IPS-18a (cell line): Measurements from ENCODE around the gene PUSL1.

Source experiments
- H3K27ac ChIP-seq: one replicate; pipeline ENCODE4 v1.5.1; 2013; ENCODE audit warnings: low read length
- H3K27me3 ChIP-seq: one replicate; pipeline ENCODE4 v1.6.1; 2013; ENCODE audit warnings: mild to moderate bottlenecking, low read length; ENCODE audit not compliant: control insufficient read depth, insufficient read depth
- H3K36me3 ChIP-seq: one replicate; pipeline ENCODE4 v1.6.1; 2013; ENCODE audit warnings: low read depth, low read length; ENCODE audit not compliant: control insufficient read depth
- H3K4me1 ChIP-seq: one replicate; pipeline ENCODE4 v1.6.1; 2013; ENCODE audit warnings: low read depth, low read length; ENCODE audit not compliant: control insufficient read depth
- H3K4me3 ChIP-seq: one replicate; pipeline ENCODE4 v1.5.1; 2013; ENCODE audit warnings: low read length
- H3K9ac ChIP-seq: one replicate; pipeline ENCODE4 v1.6.1; 2013; ENCODE audit warnings: mild to moderate bottlenecking, low read length, moderate library complexity
- H3K9me3 ChIP-seq: one replicate; pipeline ENCODE4 v1.6.1; 2013; ENCODE audit warnings: low read depth, low read length; ENCODE audit not compliant: control insufficient read depth

Gene PUSL1

GRCh38 chr1:1325288-1326074 lies 17.1 kb downstream of the PUSL1 start:
- Histone ChIP-seq H3K27me3 (no peaks in the 10 kb centered on the region), H3K4me3 (peak overlapping the region; percentile 74), H3K27ac (no peak overlapping the region), H3K4me1 (no peaks in the 10 kb centered on the region), H3K9ac (peak overlapping the region; percentile 66), H3K36me3 (no peaks in the 10 kb centered on the region), H3K9me3 (no peaks in the 10 kb centered on the region)

DNA sequence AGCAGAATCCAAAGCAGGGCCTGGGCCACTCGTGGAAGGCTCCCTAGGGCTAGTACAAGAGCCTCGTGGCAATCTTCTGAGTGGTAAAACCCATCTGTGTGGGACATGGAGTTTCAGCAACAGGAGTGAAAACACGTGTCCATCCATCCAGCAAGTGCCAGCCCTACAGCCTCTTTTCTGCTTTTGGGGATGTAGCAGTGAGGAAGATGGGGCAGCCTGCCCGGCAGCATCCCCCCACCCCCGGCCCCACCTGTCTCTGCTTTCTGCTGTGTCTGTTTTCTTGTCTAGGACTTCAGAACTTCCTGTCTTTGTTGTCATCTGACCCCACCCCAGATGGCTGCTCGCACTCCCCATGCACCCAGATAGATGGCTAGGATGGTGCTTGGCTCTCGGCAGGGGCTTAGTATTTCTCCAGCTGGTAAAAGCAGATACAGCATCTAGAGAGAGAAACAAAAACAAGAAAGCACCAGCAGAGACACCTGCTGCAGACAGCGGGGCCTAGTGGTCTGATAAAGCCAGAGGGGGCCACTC lies 17.7 kb downstream of the PUSL1 start:
- no peaks in the 10 kb centered on the region for H3K9me3 ChIP-seq
- no peaks in the 10 kb centered on the region for H3K36me3 ChIP-seq
- H3K4me1 ChIP-seq, result no peaks in the 10 kb centered on the region
- no peak overlapping the region for H3K4me3 ChIP-seq
- no peak overlapping the region for H3K9ac ChIP-seq
- H3K27ac ChIP-seq, result no peak overlapping the region
- no peaks in the 10 kb centered on the region for H3K27me3 ChIP-seq

DNA sequence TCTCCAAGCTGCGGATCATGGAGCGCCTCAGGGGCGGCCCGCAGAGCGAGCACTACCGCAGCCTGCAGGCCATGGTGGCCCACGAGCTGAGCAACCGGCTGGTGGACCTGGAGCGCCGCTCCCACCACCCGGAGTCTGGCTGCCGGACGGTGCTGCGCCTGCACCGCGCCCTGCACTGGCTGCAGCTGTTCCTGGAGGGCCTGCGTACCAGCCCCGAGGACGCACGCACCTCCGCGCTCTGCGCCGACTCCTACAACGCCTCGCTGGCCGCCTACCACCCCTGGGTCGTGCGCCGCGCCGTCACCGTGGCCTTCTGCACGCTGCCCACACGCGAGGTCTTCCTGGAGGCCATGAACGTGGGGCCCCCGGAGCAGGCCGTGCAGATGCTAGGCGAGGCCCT lies 18.9 kb downstream of the PUSL1 start:
- Histone ChIP-seq H3K9ac (no peak overlapping the region), H3K4me1 (no peaks in the 10 kb centered on the region)

DNA sequence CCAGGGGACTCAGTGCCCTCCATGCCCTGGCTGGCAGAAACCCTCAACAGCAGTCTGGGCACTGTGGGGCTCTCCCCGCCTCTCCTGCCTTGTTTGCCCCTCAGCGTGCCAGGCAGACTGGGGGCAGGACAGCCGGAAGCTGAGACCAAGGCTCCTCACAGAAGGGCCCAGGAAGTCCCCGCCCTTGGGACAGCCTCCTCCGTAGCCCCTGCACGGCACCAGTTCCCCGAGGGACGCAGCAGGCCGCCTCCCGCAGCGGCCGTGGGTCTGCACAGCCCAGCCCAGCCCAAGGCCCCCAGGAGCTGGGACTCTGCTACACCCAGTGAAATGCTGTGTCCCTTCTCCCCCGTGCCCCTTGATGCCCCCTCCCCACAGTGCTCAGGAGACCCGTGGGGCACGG lies 19.9 kb downstream of the PUSL1 start:
- no peaks in the 10 kb centered on the region for H3K9me3 ChIP-seq
- H3K36me3 ChIP-seq, result no peaks in the 10 kb centered on the region
- H3K27me3 ChIP-seq, result no peaks in the 10 kb centered on the region
- no peak overlapping the region for H3K4me3 ChIP-seq
- H3K27ac ChIP-seq, result no peak overlapping the region
- H3K9ac ChIP-seq, result no peak overlapping the region
- no peaks in the 10 kb centered on the region for H3K4me1 ChIP-seq

More for the DNA sequence above, 18.9 kb downstream of the PUSL1 start:
- Histone ChIP-seq H3K9me3 (no peaks in the 10 kb centered on the region), H3K27me3 (no peaks in the 10 kb centered on the region), H3K27ac (no peak overlapping the region), H3K36me3 (no peaks in the 10 kb centered on the region), H3K4me3 (no peak overlapping the region)

DNA sequence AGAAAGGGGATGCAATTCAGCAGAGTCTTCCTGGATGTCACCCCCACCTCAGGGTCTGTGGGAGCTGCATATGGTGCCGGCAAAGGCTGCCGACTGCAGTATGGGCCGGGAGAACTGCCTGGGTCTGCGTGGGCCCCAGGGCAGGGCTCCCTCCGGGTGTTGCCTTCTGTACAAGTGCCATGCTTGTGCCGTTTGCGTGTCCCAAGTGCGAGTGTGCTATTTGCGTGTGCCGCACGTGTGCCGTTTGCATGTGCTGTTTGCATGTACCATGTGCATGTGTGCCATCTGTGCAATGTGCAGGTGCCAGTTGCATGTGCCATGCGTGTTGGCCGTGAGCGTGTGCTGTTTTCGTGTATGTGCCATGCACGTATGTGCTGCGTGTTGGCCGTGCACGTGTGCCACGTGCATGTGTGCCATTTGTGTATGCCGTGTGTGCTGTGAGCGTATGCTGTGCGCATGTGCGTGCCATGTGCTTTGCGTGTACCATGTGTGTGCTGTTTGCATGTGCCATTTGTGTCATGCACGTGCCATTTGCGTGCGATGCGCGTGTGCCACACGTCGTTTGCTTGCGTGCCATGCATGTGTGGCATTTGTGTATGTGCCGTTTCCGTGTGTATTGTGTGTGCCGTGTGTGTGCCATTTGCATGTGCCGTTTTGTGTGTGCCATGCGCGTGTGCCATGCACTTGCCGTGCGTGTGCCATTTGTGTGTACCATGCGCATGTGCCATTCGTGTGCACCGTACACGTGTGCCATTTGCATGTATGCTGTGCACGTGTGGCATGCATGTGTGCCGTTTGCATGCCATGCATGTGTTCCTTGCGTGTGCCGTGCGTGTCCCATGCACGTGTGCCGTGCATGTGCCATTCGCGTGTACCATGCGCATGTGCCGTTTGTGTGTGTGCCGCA lies 21.2 kb downstream of the PUSL1 start:
- H3K27ac ChIP-seq, result no peak overlapping the region

GRCh38 chr1:1330366-1331067 lies 22.1 kb downstream of the PUSL1 start:
- Histone ChIP-seq H3K27ac (no peak overlapping the region), H3K4me3 (no peak overlapping the region), H3K36me3 (no peaks in the 10 kb centered on the region), H3K27me3 (no peaks in the 10 kb centered on the region), H3K4me1 (no peaks in the 10 kb centered on the region), H3K9me3 (no peaks in the 10 kb centered on the region), H3K9ac (no peak overlapping the region)

More for the DNA sequence above, 21.2 kb downstream of the PUSL1 start:
- Histone ChIP-seq H3K4me1 (no peaks in the 10 kb centered on the region), H3K27me3 (no peaks in the 10 kb centered on the region), H3K4me3 (no peak overlapping the region), H3K36me3 (no peaks in the 10 kb centered on the region), H3K9me3 (no peaks in the 10 kb centered on the region), H3K9ac (no peak overlapping the region)

- H3K9me3 ChIP-seq, result no peaks in the 10 kb centered on the region
- H3K4me1 ChIP-seq, result no peaks in the 10 kb centered on the region
- H3K4me3 ChIP-seq, result no peak within 1 kb of the TSS
- H3K36me3 ChIP-seq, result no peaks in the 10 kb centered on the region
- no peak within 1 kb of the TSS for H3K27ac ChIP-seq
- no peaks in the 10 kb centered on the region for H3K27me3 ChIP-seq
- H3K9ac ChIP-seq, result no peak within 1 kb of the TSS
Measured at GRCh38 chr1:1331068-1331965, 22.9 kb downstream of the PUSL1 start, which contains the start of gene TAS1R3. TSS of gene TAS1R3 (plus strand) at chr1:1331280. CDS start at chr1:1331346, 66 bp downstream.

DNA sequence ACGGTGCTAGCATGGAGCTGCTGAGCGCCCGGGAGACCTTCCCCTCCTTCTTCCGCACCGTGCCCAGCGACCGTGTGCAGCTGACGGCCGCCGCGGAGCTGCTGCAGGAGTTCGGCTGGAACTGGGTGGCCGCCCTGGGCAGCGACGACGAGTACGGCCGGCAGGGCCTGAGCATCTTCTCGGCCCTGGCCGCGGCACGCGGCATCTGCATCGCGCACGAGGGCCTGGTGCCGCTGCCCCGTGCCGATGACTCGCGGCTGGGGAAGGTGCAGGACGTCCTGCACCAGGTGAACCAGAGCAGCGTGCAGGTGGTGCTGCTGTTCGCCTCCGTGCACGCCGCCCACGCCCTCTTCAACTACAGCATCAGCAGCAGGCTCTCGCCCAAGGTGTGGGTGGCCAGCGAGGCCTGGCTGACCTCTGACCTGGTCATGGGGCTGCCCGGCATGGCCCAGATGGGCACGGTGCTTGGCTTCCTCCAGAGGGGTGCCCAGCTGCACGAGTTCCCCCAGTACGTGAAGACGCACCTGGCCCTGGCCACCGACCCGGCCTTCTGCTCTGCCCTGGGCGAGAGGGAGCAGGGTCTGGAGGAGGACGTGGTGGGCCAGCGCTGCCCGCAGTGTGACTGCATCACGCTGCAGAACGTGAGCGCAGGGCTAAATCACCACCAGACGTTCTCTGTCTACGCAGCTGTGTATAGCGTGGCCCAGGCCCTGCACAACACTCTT lies 23.8 kb downstream of the PUSL1 start:
- H3K9ac ChIP-seq, result no peak overlapping the region
- no peaks in the 10 kb centered on the region for H3K4me1 ChIP-seq
- H3K36me3 ChIP-seq, result no peaks in the 10 kb centered on the region
- no peak overlapping the region for H3K4me3 ChIP-seq
- H3K27me3 ChIP-seq, result no peaks in the 10 kb centered on the region
- H3K27ac ChIP-seq, result no peak overlapping the region
- no peaks in the 10 kb centered on the region for H3K9me3 ChIP-seq

GRCh38 chr1:1332774-1333480 lies 24.5 kb downstream of the PUSL1 start:
- Histone ChIP-seq H3K27me3 (no peaks in the 10 kb centered on the region), H3K9ac (no peak overlapping the region), H3K9me3 (no peaks in the 10 kb centered on the region), H3K27ac (no peak overlapping the region), H3K4me1 (no peaks in the 10 kb centered on the region), H3K4me3 (no peak overlapping the region), H3K36me3 (no peaks in the 10 kb centered on the region)
